ENCODE results near the gene TRAPPC5.
"Not testable (repeated sequence)": the region's sequence is repeated elsewhere in the genome, so short reads cannot be mapped to it uniquely, and the experiment has no call there.

Gene TRAPPC5

GRCh38 chr19:7642295-7643030 is 38.2 kb upstream of the TRAPPC5 start:
- DNase-seq (ENCODE audit: low read depth): no peak
- TF ChIP-seq, protein P1, sequence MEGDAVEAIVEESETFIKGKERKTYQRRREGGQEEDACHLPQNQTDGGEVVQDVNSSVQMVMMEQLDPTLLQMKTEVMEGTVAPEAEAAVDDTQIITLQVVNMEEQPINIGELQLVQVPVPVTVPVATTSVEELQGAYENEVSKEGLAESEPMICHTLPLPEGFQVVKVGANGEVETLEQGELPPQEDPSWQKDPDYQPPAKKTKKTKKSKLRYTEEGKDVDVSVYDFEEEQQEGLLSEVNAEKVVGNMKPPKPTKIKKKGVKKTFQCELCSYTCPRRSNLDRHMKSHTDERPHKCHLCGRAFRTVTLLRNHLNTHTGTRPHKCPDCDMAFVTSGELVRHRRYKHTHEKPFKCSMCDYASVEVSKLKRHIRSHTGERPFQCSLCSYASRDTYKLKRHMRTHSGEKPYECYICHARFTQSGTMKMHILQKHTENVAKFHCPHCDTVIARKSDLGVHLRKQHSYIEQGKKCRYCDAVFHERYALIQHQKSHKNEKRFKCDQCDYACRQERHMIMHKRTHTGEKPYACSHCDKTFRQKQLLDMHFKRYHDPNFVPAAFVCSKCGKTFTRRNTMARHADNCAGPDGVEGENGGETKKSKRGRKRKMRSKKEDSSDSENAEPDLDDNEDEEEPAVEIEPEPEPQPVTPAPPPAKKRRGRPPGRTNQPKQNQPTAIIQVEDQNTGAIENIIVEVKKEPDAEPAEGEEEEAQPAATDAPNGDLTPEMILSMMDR (IDR thresholded peaks at IDR 0.05; ENCODE audit: low read length, missing control alignments): no peak
- no peak overlapping the region for H3K4me3 ChIP-seq (replicated peaks; ENCODE audit: low read depth, low read length)

DNA sequence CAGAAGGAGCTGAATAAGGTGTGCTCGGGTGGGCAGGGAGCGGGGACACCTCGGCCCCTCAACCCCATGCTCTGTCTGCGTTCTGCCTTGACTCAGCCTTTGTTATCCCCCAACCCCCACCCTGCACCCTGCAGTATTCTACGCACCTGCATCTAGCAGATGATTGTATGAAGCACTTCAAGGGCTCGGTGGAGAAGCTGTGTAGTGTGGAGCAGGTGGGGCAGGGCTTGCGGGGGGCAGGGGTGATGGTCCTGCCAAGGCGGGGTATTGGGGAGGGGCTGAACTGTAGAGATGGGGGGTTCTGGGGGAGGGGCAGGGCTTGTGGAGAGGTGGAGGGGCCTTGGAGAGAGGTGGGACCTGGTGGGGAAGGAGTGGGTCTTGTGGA is 37.6 kb upstream of the TRAPPC5 start:
- H3K4me3 ChIP-seq (replicated peaks; ENCODE audit: low read depth, low read length): no peak overlapping the region
- DNase-seq (ENCODE audit: low read depth): no peak
- TF ChIP-seq, protein P1 (IDR thresholded peaks at IDR 0.05; ENCODE audit: low read length, missing control alignments): no peak

GRCh38 chr19:7643629-7644549 is 36.7 kb upstream of the TRAPPC5 start:
- H3K4me3 ChIP-seq (replicated peaks; ENCODE audit: low read depth, low read length); DNase-seq (ENCODE audit: low read depth): not testable (repeated sequence)

- TF ChIP-seq, protein P1 (IDR thresholded peaks at IDR 0.05; ENCODE audit: low read length, missing control alignments): no peak
- no peak overlapping the region for H3K4me3 ChIP-seq (replicated peaks; ENCODE audit: low read depth, low read length)
- DNase-seq (ENCODE audit: low read depth): no peak
Observed at GRCh38 chr19:7644550-7644877, 36.1 kb upstream of the TRAPPC5 start.

DNA sequence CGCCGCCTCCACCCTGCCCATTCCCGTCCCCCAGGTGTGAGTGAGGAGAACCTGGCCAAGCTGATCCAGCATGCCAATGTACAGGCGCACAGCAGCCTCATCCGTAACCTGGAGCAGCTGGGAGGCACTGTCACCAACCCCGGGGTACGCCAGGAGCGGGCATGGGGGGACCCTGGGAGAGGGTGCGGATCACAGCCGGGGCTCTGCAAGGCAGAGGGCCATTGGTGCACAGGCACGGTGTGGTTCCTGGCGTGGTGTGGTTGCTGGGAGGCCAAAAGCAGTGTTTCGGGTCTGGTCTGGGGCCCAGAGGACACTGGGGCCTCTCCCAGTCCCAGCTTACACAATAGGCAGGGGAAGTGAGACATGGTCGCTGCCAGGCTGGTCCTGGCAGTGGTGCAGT is 35.5 kb upstream of the TRAPPC5 start:
- TF ChIP-seq, protein P1 (IDR thresholded peaks at IDR 0.05; ENCODE audit: low read length, missing control alignments): no peak
- DNase-seq (ENCODE audit: low read depth): no peak
- no peak overlapping the region for H3K4me3 ChIP-seq (replicated peaks; ENCODE audit: low read depth, low read length)

GRCh38 chr19:7645656-7646425 is 34.8 kb upstream of the TRAPPC5 start:
- H3K4me3 ChIP-seq (replicated peaks; ENCODE audit: low read depth, low read length): no peak overlapping the region
- DNase-seq (ENCODE audit: low read depth): no peak
- TF ChIP-seq, protein P1 (IDR thresholded peaks at IDR 0.05; ENCODE audit: low read length, missing control alignments): no peak

- DNase-seq (ENCODE audit: low read depth): no peak
- H3K4me3 ChIP-seq (replicated peaks; ENCODE audit: low read depth, low read length): no peak overlapping the region
- TF ChIP-seq, protein P1 (IDR thresholded peaks at IDR 0.05; ENCODE audit: low read length, missing control alignments): no peak
Observed at GRCh38 chr19:7646426-7646700, 34.3 kb upstream of the TRAPPC5 start.

All from fibroblast of pulmonary artery (primary cell).